Measurements from ENCODE around the gene PROM1.

- TF ChIP-seq CTCF (IDR thresholded peaks at IDR 0.05; ENCODE audit: insufficient read depth, low read length, poor library complexity, severe bottlenecking) (no peak), EZH2phosphoT487 (conservative IDR thresholded peaks at IDR 0.05; ENCODE audit: low read length) (no peak)
These were observed 7.7 kb downstream of the PROM1 start for GRCh38 chr4:16075975-16076757.
